OCI-LY3 (cell line): ENCODE data around the gene PLVAP.

Experiments
- H2AFZ ChIP-seq: fragments of 200-600, 300-600 bp; shearing (Covaris generic); 2 replicates; pipeline ENCODE4 v1.6.0; 2014; ENCODE audit warnings: antibody characterized with exemption, low read depth, low read length
- H3K27ac ChIP-seq: fragments of 200-600, 300-600 bp; sonication (generic); 2 replicates; pipeline ENCODE4 v1.5.1; 2014; ENCODE audit warnings: mild to moderate bottlenecking, low read length, moderate library complexity, mixed read lengths
- H3K27me3 ChIP-seq: fragments of 200-600, 300-600 bp; sonication (generic); 2 replicates; pipeline ENCODE4 v1.6.1; 2014; ENCODE audit warnings: low read depth, low read length, mixed read lengths
- H3K36me3 ChIP-seq: fragments of 200-600, 300-600 bp; sonication (generic); replicated peaks from 2 replicates; pipeline ENCODE3; 2014; ENCODE audit warnings: low read depth, low read length, mixed read lengths
- H3K4me1 ChIP-seq: fragments of 300-600, 200-600 bp; sonication (generic); 2 replicates; pipeline ENCODE4 v1.6.1; 2014; ENCODE audit warnings: low read length, mixed read lengths
- H3K4me2 ChIP-seq: fragments of 200-600, 300-600 bp; sonication (generic); 2 replicates; pipeline ENCODE4 v1.6.1; 2014; ENCODE audit warnings: low read length, mixed read lengths
- H3K4me3 ChIP-seq: fragments of 300-600, 200-600 bp; sonication (generic); 2 replicates; pipeline ENCODE4 v1.5.1; 2014; ENCODE audit warnings: antibody characterized with exemption, mild to moderate bottlenecking, low read length, moderate library complexity
- H3K79me2 ChIP-seq: fragments of 300-600, 200-600 bp; shearing (Covaris generic); 2 replicates; pipeline ENCODE4 v1.6.1; 2014; ENCODE audit warnings: mild to moderate bottlenecking, low read length, mixed read lengths
- H3K9ac ChIP-seq: fragments of 300-600, 200-600 bp; shearing (Covaris generic); 2 replicates; pipeline ENCODE4 v1.6.0; 2014; ENCODE audit warnings: mild to moderate bottlenecking, low read length, moderate library complexity
- H3K9me3 ChIP-seq: fragments of 200-600, 300-600 bp; shearing (Covaris generic); 2 replicates; pipeline ENCODE4 v1.6.1; 2014; ENCODE audit warnings: low read length, mixed read lengths; ENCODE audit not compliant: insufficient read depth
- H4K20me1 ChIP-seq: fragments of 200-600, 300-600 bp; sonication (generic); 2 replicates; pipeline ENCODE4 v1.6.1; 2016; ENCODE audit warnings: low read length, mixed read lengths; ENCODE audit not compliant: insufficient read depth
- EZH2phosphoT487 ChIP-seq: fragments of 200-600 bp; shearing (Covaris generic); IDR thresholded peaks from 2 replicates; pipeline ENCODE4 v1.6.1; 2018; ENCODE audit warnings: antibody characterized with exemption, mixed run types, low read depth
- TF ChIP-seq, protein P1 (sequence below): fragments of 200-600, 300-600 bp; sonication (generic); IDR thresholded peaks from 2 replicates; pipeline ENCODE4 v1.5.1; 2014; ENCODE audit warnings: antibody characterized with exemption, low read length, low read depth

The PLVAP gene

DNA sequence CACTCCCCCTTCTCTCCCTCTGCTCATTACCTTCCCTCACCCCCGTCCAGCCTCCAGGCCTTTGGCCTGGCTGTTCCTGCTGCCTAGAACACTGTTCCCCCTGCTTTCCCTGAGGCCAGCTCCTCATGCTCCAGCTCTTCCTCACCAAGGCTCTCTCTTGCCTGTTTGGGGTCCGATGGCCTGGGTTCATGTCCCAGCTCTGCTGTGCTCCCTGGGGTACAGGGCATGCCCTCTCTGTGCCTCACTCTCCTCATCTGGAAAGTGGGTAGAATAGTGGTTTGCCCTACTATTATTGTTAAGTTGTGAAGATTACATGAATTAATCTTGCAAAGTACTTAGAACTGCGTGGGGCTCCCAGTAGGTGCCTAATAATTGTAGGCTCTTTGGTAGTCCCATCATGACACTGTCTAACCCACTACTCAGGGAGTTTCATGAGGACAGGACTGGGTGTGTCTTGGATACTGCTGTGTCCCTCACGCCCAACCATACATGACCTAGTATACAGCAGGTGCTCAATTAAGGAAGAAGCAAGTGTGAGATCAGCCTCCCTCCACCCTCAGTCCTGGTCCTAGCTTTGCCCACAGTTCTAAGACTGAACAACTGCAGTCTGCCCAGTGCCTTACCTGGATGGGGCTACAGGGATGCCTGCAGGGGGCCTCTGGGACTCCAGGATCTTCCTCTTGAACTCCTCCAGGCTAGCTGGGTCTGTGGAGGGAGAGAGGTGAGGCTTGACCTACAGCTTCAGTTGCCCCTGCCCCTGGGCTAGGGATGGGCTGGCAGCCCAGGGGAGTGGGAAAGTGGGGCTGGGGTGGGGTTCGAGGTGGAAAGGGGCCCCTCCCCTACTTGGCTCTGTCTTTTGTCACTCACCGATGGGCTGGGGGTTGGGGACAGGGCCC lies 17.0 kb downstream of the PLVAP start:
- TF ChIP-seq, protein P1, sequence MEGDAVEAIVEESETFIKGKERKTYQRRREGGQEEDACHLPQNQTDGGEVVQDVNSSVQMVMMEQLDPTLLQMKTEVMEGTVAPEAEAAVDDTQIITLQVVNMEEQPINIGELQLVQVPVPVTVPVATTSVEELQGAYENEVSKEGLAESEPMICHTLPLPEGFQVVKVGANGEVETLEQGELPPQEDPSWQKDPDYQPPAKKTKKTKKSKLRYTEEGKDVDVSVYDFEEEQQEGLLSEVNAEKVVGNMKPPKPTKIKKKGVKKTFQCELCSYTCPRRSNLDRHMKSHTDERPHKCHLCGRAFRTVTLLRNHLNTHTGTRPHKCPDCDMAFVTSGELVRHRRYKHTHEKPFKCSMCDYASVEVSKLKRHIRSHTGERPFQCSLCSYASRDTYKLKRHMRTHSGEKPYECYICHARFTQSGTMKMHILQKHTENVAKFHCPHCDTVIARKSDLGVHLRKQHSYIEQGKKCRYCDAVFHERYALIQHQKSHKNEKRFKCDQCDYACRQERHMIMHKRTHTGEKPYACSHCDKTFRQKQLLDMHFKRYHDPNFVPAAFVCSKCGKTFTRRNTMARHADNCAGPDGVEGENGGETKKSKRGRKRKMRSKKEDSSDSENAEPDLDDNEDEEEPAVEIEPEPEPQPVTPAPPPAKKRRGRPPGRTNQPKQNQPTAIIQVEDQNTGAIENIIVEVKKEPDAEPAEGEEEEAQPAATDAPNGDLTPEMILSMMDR: no peak
- no peak for TF ChIP-seq EZH2phosphoT487
- Histone ChIP-seq H3K36me3 (no peaks in the 10 kb centered on the region), H3K9ac (no peak overlapping the region), H3K9me3 (no peaks in the 10 kb centered on the region), H3K4me3 (no peak overlapping the region), H2AFZ (no peak overlapping the region), H3K4me1 (no peaks in the 10 kb centered on the region), H4K20me1 (no peaks in the 10 kb centered on the region), H3K4me2 (no peak overlapping the region), H3K79me2 (no peaks in the 10 kb centered on the region), H3K27ac (no peak overlapping the region), H3K27me3 (peaks cover 3% of the 10 kb centered on the region; the same call in 1 of the 2 replicates)

DNA sequence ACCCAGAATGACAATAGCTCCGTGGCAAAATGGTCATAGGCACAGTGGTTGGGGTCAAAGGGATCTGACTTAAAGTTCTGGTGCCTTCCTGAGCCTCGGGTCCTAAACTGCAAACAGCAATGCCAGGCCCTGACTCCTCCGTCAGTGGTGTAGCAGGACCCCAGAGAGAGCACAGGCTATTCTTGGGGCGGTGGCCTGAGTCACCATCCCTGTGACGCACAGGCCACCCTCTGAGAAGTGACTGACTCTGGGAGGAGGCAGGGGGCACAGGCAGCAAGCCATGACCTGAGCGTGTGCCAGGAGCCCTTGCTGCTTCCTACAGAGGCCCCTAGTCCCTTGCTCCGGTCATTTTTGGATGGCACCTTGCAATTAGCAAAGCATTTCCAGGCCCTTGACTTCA lies 18.7 kb downstream of the PLVAP start:
- H3K9ac ChIP-seq: no peak overlapping the region

GRCh38 chr19:17357724-17358123 lies 19.4 kb downstream of the PLVAP start:
- Histone ChIP-seq H4K20me1 (no peaks in the 10 kb centered on the region), H3K4me2 (no peak overlapping the region), H3K9me3 (no peaks in the 10 kb centered on the region), H3K4me3 (no peak overlapping the region), H2AFZ (no peak overlapping the region), H3K4me1 (no peaks in the 10 kb centered on the region), H3K36me3 (no peaks in the 10 kb centered on the region), H3K27ac (no peak overlapping the region), H3K27me3 (peaks cover 3% of the 10 kb centered on the region; the same call in 1 of the 2 replicates), H3K9ac (no peak overlapping the region), H3K79me2 (no peaks in the 10 kb centered on the region)
- TF ChIP-seq, protein P1: no peak

More for the DNA sequence above, 18.7 kb downstream of the PLVAP start:
- Histone ChIP-seq H3K4me3 (no peak overlapping the region), H4K20me1 (no peaks in the 10 kb centered on the region), H3K36me3 (no peaks in the 10 kb centered on the region), H2AFZ (no peak overlapping the region), H3K79me2 (no peaks in the 10 kb centered on the region), H3K27me3 (peaks cover 3% of the 10 kb centered on the region; the same call in 1 of the 2 replicates), H3K4me2 (no peak overlapping the region), H3K27ac (no peak overlapping the region), H3K4me1 (no peaks in the 10 kb centered on the region), H3K9me3 (no peaks in the 10 kb centered on the region)
- no peak for TF ChIP-seq EZH2phosphoT487
- TF ChIP-seq, protein P1: no peak

- H3K4me1 ChIP-seq: no peaks in the 10 kb centered on the region
- H3K27me3 ChIP-seq: peaks cover 2% of the 10 kb centered on the region; the same call in 1 of the 2 replicates
- H3K79me2 ChIP-seq: no peaks in the 10 kb centered on the region
- no peaks in the 10 kb centered on the region for H4K20me1 ChIP-seq
- no peak overlapping the region for H2AFZ ChIP-seq
- no peak overlapping the region for H3K27ac ChIP-seq
- no peak overlapping the region for H3K4me3 ChIP-seq
- no peaks in the 10 kb centered on the region for H3K9me3 ChIP-seq
- TF ChIP-seq, protein P1: no peak
- no peak for TF ChIP-seq EZH2phosphoT487
- no peak overlapping the region for H3K4me2 ChIP-seq
- H3K9ac ChIP-seq: no peak overlapping the region
- no peaks in the 10 kb centered on the region for H3K36me3 ChIP-seq
Measured at GRCh38 chr19:17357078-17357666, 20.0 kb downstream of the PLVAP start.
